Measurements from ENCODE around the gene CFL1.
A peak's percentile ranks its signal among the peaks of the same experiment; 100 is the strongest.

The CFL1 gene

DNA sequence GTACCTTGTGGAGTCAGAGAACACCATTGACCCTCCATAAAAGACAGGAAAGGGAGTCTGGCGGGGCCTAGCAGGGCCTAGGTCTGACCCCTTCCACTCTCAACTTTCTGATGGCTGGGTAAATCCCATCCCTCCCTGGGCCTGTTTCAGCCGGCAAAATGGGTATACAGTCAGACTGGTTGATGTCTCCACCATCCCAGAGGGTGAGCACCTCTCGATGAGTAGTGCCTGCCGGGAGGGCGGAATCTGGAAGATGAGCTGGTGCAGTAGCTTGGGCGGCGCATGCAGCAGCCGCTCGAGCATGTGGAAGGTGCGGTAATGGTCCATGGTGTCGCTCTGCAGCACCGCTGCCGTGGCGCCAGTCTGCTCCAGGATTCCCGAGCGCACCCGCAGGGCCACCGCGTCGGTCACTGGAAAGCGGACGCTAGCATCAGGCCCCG, 29.8 kb upstream of the CFL1 start:
- DNase-seq = no peak

DNA sequence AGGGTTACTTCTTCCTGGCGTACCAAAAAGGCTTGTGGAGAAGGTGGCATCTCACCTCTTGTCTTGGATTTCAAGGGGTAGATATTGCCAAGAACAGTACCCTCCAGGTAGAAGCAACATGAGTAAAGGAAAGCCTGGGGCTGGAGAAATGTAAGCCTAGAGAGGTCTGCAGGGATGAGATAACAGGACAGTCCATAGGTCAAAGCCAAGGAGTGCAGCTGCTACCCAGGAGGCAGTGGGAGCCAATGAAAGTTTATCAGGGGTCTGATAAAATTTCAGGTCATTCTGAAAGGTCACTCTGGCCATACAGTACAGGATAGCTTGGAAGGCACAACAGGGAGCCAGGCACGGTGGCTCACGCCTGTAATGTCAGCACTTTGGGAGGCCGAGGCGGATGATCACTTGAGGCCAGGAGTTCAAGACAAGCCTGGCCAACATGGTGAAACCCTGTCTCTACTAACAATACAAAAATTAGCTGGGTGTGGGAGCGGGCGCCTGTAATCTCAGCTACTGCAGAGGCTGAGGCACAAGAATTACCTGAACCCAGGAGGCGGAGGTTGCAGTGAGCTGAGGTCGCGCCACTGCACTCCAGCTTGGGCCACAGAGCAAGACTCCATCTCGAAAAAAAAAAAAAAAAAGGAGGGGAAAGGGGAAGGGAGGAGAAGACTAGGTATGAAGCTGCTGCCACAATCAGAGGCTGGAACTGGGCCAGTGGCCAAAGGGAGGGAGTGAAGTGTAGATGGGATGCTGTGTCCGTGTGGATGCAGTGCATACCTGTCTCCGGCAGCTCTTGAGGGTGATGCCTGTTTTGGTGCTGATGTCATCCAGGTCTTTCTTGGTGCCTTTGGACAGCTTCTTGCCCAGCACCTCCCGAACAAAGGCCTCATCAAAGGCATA, 29.1 kb upstream of the CFL1 start:
- DNase-seq = no peak

DNA sequence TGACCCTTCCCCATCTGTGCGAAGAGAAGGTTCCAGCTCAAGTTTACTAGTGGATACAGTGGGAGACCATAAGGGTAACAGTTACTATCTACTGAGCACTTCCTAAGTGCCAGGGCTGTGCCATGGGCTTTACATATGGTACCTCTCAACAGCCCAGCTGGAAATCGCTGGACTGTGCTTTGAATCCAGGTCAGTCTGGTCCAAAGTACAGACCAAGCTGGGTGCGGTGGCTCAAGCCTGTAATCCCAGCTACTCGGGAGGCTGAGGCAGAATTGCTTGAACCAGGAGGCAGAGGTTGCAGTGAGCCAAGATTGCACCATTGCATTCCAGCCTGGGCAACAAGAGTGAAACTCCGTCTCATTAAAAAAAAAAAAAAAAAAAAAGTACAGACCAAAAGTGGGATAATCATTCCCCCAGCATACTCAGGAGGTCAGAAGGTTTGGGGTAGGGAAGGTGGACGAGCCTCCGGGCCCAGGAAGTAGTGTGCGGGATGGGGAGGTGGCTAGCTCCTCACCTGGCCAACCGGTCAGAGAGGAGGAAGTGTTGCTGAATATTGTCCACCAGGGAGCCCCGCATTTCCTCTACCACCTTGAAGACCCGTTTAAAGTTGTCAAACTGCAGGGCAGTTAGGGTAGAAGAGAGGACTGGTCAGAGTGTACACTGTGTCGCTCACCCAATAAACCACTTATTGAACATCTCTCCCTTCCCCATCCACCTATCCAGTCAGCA, 28.0 kb upstream of the CFL1 start:
- no peak for DNase-seq

DNA sequence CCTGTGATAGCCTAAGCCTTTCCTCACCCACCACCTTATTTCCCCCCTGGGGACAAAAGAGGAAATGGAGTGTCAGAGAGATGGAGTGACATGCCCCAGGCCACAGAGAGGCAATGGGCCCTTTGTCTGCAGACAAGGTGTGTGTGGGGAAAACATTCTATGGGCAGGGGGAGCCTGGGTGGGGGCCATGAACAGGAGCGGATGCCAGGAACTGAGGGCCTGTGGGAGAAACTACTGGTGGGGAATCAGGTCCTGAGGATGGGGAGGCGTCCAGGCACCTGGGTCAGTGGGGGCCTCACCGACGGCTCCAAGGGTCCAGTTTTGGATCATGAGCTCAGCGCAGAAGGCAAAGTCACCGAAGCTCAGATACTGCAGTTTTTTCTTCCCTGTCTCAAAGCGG, 27.3 kb upstream of the CFL1 start:
- no peak for DNase-seq

DNA sequence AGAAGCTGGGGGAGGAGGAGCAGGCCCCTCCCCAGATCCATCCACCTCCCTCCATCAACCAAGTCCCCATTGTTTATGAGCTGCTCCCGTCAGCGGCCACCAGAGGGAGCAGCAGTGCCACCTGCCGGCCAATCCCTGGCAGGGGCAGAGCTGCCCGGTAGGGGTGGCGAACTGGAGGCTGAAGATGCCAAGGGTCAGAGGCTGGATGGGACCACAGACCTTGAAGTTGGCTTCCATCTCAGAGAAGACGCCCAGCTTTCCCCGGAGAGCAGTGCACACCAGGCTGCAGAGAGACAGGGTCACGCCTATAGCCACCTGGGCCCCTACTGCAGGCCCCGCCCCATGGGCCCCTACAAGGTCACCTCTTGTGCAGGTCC, 26.7 kb upstream of the CFL1 start:
- DNase-seq = peak; percentile 89

DNA sequence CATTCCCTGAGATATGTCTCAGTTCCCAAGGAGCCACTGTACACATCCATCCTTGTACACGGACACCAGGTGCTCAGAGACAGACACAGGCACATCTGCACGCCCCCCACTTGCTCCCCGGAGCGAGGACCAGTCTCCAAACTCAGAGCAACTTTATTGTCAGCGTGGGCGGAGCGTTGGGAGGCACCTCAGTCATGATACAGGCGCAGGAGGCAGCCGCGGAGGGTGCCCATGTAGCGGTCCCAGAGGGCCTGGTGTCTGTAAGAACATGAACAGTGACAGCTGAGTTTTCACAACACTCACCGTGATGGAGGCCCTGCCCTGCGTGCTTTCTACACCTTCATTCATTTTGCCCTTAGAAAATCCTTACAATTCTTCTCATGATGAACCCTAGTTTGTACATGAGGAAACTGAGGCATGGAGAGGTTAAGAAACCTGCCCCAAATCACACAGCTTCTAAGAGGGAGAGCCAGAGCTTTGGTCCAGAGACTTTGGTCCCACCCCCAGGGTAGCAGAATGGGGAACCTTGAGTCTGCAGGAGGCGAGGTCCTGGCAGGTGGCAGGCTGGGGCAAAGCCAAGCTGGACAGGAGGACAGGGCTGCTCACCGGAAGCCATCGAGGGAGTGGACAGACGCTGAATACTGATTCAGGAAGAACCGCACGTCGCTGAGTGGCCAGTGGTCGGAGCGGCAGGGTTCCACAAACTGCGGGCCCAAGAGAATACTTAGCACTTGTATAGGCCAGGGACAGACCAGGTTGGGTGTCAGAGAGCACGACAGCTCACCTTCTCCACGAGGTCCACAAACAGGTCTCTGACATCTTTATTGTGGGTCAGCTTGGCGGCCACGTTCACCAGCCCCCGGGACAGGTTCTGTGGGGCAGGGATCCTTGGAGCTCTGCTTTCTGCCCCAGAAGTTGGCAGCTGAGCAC, 26.1 kb upstream of the CFL1 start:
- no peak for DNase-seq

DNA sequence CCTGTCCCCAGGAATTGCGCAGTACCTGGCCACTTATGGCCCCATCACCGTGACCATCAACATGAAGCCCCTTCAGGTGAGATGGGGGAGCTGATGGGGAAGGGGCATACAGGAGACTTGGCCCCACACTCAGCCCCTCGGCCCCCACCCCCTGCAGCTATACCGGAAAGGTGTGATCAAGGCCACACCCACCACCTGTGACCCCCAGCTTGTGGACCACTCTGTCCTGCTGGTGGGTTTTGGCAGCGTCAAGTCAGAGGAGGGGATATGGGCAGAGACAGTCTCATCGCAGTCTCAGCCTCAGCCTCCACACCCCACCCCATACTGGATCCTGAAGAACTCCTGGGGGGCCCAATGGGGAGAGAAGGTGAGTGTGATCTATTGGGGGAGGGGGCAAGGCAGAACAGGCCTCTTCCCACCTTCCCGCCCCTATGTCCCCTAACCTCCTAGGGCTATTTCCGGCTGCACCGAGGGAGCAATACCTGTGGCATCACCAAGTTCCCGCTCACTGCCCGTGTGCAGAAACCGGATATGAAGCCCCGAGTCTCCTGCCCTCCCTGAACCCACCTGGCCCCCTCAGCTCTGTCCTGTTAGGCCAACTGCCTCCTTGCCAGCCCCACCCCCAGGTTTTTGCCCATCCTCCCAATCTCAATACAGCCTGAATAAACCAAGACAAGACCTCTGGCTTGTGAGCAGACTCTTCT, 25.2 kb upstream of the CFL1 start:
- DNase-seq = no peak

DNA sequence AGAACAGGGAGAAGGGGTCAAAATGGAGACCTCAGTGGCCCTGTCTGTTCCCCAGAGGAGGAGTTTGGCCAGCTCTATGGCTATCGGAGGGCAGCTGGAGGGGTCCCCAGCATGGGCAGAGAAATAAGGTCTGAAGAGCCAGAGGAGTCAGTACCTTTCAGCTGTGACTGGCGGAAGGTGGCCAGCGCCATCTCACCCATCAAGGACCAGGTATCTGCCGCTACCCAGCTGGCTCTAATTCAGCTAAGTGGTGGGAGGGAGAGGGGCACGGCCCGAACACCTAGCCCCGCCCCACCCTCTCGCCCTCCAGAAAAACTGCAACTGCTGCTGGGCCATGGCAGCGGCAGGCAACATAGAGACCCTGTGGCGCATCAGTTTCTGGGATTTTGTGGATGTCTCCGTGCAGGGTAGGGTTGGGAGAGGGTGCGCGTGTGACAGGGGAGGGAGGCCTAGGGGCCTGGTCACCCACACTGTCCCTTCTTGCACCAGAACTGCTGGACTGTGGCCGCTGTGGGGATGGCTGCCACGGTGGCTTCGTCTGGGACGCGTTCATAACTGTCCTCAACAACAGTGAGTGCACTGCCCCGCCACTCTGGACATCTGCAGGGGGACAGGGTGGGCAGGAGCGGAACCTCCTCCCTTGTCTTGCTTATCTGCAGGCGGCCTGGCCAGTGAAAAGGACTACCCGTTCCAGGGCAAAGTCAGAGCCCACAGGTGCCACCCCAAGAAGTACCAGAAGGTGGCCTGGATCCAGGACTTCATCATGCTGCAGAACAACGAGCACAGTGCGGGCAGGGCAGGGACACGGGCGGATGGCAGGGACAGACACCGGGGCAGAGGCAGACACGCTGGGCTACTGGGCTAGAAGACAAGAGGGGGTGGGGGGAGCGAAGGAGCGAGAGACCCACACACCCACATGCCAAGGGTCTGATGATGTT, 24.4 kb upstream of the CFL1 start:
- DNase-seq = no peak

DNA sequence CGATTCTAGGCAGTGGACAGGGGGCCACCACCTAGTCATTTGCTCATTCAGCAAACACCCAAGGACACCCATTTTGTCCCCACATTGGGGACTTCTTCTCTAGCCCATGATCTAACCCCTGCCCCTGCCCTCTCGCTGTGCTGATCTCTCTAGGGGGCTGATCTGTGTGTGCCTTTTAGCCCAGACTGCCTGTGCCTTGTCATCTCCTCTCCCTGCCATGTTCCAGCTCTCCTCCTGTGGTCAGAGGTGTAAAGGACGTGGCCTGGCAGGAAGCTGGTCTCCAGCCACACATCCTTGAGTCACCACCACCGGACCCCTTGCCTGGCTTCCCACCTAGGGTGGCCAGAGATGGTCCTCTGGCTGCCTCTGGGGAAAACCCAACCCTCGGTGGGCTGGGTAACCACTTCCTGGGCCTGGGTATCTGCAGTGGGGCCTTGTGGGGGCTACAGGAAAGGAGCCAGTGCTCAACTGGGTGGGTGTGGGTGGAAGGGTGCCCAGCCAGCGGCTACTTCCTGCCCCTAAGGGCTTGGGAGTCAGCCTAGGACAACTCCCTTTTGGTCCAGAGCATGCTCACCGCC, 23.0 kb upstream of the CFL1 start:
- DNase-seq = no peak

DNA sequence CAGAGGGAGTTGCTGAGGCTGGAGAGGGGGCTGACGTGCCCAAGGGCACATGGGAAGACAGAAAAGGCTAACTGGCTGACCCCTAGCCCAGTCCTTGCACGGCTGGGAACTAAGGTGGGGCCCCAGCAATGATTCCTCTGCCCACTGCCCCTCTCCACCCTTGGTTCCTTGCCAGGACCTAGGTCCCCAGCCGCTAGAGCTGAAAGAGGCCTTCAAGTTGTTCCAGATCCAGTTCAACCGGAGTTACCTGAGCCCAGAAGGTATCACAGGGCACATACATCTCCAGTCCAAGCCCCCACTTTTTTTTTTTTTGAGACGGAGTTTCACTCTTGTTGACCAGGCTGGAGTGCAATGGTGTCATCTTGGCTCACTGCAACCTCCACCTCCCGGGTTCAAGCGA, 22.0 kb upstream of the CFL1 start:
- DNase-seq = no peak

DNA sequence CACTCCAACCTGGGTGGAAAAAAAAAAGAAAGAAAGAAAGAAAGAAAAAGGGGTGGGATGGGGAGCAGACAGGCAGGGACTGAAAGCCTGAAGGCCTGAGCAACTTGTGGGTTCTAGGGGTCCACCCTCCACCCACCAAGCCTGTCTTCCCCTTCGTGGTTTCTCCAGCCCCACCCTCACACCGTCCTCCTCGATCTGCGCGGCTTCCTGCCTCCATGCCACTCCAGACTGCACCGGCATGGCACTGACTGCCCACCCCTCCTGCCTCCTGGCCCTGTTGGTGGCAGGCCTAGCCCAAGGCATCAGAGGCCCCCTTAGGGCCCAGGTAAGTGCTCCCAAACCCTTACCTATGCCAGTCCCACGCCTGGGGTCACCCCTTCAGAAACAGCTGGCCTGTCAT, 21.6 kb upstream of the CFL1 start, which contains the start of gene CTSW:
CTSW (plus strand) TSS at position 221 of the 400 bp plus-strand sequence; CDS start at position 239, 18 bp downstream.
- peak; percentile 83 for DNase-seq

DNA sequence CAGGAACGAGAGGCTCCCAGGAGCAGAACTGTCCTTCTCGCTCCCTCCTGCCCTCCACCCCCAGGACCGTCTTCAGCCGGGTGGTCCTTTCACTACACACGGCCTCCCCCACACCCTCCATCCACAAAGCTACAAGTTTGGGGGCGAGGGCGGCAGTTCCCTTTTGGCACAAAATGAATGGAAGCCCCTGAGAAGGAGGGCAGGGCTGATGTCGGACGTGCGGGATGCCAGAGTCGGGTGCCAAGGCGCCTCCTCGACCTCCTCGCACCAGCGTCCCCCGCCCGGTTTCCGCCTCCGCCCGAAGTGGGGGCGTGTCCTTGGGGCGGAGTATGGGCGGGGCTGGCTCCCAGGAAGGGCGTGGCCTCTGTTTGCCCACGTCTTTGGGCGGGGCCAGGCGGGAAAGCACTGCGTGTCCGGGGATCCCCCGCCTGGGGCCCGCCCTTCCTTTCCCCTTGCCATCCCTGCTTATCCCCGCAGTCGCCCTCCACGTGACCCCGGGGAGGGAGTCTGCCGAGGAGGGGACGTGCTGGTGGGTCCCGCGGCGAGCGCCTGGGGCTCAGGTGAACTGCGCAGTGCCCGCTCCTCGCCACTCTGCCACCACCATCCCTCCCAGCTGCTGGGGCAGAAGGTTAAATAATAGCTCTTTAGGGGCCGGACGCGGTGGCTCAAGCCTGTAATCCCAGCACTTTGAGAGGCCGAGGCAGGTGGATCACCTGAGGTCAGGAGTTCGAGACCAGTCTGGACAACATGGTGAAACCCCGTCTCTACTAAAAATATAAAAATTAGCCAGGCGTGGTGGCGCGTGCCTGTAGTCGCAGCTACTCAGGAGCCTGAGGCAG, 15.6 kb upstream of the CFL1 start:
- peak; percentile 96 for DNase-seq

DNA sequence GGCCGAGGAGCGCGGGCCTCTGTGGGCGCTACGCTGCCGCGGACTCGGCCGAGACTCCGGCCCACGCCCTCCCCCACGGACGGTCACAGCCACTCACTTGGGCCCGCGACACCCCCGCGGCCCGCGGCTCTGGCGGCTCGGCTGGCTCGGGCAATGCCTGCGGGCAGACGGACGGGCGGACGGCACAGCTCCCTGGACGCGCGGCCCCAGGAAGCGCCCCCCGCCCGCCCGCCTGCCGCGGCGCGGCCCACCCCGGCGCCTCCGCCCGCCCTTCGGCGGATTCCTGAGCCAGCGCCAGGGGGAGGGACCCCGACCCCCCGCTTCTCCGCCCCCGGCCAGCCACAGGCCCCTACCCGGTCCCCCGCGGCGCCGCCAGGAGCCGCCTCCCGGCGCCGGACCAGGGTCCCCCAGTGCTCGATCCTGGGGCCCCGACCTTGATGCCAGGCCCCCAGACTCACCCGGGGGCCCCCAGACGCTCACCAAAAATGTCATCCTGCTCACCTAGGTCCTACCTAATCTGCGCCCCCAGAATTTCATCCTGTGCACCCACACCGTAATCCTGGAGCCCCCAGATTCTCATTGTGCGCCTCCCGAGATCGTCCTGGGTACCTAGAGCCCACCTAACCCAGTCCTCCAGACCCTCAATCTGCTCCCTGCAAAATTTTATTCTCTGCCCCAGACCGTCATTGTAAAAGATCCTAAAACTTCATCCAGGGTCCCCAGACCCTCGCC, 14.8 kb upstream of the CFL1 start, which contains the start of gene EFEMP2:
EFEMP2 (minus strand) TSS at position 215 of the 732 bp plus-strand sequence. CDS start 446 bp downstream, outside the sequence.
- DNase-seq = no peak

DNA sequence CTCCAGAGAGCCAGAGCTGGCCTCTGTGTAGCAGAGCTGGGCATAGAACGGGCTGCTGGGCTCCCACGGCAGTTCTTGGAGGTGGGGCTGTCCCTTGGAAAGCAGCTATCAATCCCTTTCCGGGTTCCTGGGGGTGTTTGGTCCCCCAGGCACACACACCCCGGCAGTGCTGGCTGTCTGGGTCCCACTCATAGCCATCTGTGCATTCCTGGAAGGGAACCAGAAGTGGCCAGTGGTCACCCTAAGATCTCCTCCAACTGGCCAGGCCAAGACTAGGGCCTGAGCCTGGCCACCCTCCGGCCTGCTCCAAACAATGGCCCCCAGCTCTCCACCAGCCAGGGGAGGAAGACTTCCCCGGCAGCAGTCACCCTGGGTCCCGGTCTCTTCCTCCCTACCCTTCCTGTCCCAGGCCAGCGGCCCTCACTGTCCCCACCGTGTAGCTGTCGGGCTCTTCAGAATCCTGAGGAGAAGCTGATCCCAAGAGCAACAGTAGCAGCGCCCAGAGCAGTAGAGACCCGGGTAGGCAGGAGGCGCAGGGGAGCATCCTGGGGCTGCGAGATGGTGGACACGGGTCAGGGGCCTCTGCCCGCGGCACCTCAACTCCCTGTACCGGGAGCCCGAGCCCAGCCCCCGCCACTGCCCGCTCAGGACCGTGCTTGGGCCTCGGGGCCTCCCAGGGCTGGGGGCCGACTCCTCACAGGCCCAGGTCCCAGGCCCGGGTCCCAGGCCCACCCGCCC, 14.0 kb upstream of the CFL1 start:
- DNase-seq = no peak

DNA sequence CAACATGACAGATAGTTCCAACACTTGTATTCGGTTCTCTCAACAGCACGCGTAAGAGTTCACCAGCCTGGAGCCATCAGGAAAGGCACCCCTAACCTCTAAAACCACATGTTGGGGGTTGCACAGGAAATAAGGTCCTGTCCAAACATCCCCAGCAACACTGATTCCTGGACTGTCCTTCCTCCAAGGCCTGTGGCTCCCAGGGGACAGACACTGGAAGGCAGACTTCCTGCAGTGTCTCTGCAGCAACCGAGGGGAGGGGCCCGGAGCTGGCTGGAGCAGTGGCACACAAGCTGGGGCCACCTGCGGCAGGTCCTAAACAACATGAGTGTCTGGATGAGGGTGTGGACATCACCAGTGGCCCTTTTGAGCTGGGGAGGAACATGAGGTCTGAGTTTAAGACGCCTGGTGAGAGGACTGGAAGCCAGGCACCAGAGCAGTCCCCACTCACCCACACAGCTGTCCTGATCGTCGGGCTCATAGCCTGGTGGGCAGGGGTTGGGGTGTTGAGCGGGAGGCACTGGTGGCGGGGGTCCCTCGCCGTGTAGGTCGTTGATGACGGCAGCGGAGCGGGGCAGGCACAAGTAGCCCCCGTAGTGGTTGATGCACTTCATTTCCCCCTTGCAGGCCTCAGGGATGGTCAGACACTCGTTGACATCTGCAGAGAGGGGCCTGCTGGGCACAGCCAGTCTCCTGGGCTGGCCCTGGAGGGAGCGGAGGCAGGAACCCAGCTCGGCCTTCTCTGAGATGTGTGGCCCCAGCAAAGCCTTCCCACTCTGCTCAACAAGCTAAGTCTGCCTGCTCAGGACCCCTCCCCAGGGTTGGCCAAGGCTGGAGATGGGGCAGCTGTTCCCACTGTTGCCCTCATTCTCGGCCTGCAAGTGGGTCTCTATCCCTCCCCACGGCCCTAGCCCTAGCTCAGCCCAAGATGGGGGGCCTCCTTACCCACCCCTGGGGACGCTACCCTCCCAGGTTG, 13.0 kb upstream of the CFL1 start:
- DNase-seq = no peak

DNA sequence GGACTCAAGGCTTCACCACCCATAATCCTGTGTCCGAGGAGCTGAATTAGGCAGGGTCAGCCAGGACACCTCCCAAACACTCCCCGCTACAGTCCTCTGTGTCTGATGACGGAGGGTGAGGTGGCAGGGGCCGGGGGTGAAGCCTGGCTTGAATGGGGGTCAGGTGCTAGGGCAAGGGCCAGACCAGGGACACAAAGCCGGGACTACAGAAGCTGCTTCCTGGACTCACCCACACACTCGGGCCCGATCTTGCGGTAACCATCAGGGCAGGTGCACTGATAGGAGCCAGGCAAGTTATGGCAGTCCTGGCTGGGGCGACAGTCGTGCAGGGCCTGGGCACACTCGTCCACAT, 12.3 kb upstream of the CFL1 start:
- DNase-seq = no peak

All from hematopoietic multipotent progenitor cell treated with erythropoietin and hydrocortisone succinate and interleukin-3 and kit ligand, for 6 days (in vitro differentiated cells).